GM12878 (cell line): ENCODE measurements around the gene CADM3. TPM values are rescaled to one million over a fixed set of nuclear protein-coding genes. Genes with fewer than 3 reads are reported as not detected.

ENCODE experiments used
- ATAC-seq: fragments of 200-7000 bp; cut with Tn5 transposase; 3 replicates; pipeline ENCODE4 v1.9.1; 2020; ENCODE audit warnings: mild to moderate bottlenecking, moderate library complexity
- BruUV-seq: library from RNA; stranded (reverse); fragments of 400-500 nt; replicated peaks from 2 replicates; lab custom pipeline; 2021; lab: Mats Ljungman, UMichigan
- CTCF ChIA-PET: fragments of 300-600 bp; sonication (Branson Sonifier 250); formaldehyde crosslinking; extraction: SDS; loops from one replicate; lab custom pipeline; 2021; ENCODE audit warnings: inconsistent platforms; lab: Yijun Ruan, JAX
- POLR2A ChIA-PET: fragments of 350-600 bp; formaldehyde crosslinking; extraction: SDS; loops from one replicate; lab custom pipeline; 2021; ENCODE audit warnings: inconsistent platforms; lab: Charles Lee
- RAD21 ChIA-PET: fragments of 300-600 bp; sonication (Branson Sonifier 250); formaldehyde crosslinking; loops from one replicate; lab custom pipeline; 2023; ENCODE audit warnings: antibody characterized with exemption; ENCODE audit not compliant: unreplicated experiment; lab: Charles Lee
- SMC1A ChIA-PET: fragments of 300-600 bp; sonication (Branson Sonifier 250); formaldehyde crosslinking; loops from one replicate; lab custom pipeline; 2023; ENCODE audit not compliant: unreplicated experiment, uncharacterized antibody; lab: Charles Lee
- DNase-seq: peaks from one replicate; pipeline ENCODE4 v3.0.0-alpha.2; 2011; ENCODE audit warnings: low read depth, low spot score
- FAIRE-seq: peaks from 3 replicates; lab custom pipeline; 2011; peaks lifted over from hg19 to GRCh38; lab: Jason Lieb, UNC
- H2AFZ ChIP-seq: 2 replicates; pipeline ENCODE4 v1.6.0; 2011; ENCODE audit warnings: low read depth, low read length, control low read depth; ENCODE audit not compliant: control insufficient read depth
- H3K27ac ChIP-seq: 2 replicates; pipeline ENCODE4 v1.5.1; 2011; ENCODE audit warnings: control low read depth; ENCODE audit not compliant: control insufficient read depth, insufficient read depth
- H3K27me3 ChIP-seq, 2 experiments: replicated peaks in 1 of 2; 2 replicates each; pipeline versions ENCODE4 v1.6.0 to v1.6.1; 2011; ENCODE audit warnings: low read length in 1 of 2; ENCODE audit not compliant: control insufficient read depth in 2 of 2, insufficient read depth in 2 of 2
- H3K36me3 ChIP-seq, 2 experiments: 2 replicates each; pipeline ENCODE4 v1.5.1; 2011; ENCODE audit warnings: low read length in 1 of 2; ENCODE audit not compliant: control insufficient read depth in 2 of 2, insufficient read depth in 2 of 2
- H3K4me1 ChIP-seq: 2 replicates; pipeline ENCODE4 v1.6.1; 2011; ENCODE audit warnings: mild to moderate bottlenecking, low read length, moderate library complexity, mixed read lengths; ENCODE audit not compliant: control insufficient read depth, insufficient read depth
- H3K4me2 ChIP-seq: 2 replicates; pipeline ENCODE4 v1.6.0; 2011; ENCODE audit warnings: control low read depth; ENCODE audit not compliant: control insufficient read depth, insufficient read depth
- H3K4me3 ChIP-seq: fragments of 200-600 bp; sonication (generic); 2 replicates; pipeline ENCODE4 v1.5.1; 2016
- H3K79me2 ChIP-seq: 2 replicates; pipeline ENCODE4 v1.6.0; 2011; ENCODE audit warnings: low read length; ENCODE audit not compliant: control insufficient read depth, insufficient read depth
- H3K9ac ChIP-seq: 2 replicates; pipeline ENCODE4 v1.8.0; 2011; ENCODE audit warnings: low read length, control low read depth, mixed read lengths; ENCODE audit not compliant: control insufficient read depth, insufficient read depth
- H3K9me3 ChIP-seq: replicated peaks from 3 replicates; pipeline ENCODE4 v1.5.1; 2011; ENCODE audit warnings: mild to moderate bottlenecking, low read length; ENCODE audit not compliant: control insufficient read depth, insufficient read depth
- H4K20me1 ChIP-seq: 2 replicates; pipeline ENCODE4 v1.6.0; 2011; ENCODE audit not compliant: control insufficient read depth, insufficient read depth
- ASH2L ChIP-seq: fragments of 300-600, 200-600 bp; sonication (generic); IDR thresholded peaks from 2 replicates; pipeline ENCODE4 v1.6.1; 2017; ENCODE audit warnings: low read depth, mild to moderate bottlenecking, borderline replicate concordance
- BMI1 ChIP-seq: fragments of 450-650 bp; IDR thresholded peaks from 2 replicates; pipeline ENCODE4 v1.6.1; 2016; ENCODE audit warnings: mild to moderate bottlenecking, moderate library complexity, borderline replicate concordance
- DPF2 ChIP-seq: fragments of 450-650 bp; IDR thresholded peaks from 2 replicates; pipeline ENCODE4 v1.6.1; 2017; ENCODE audit warnings: mild to moderate bottlenecking
- EP300 ChIP-seq, 2 experiments: fragments of 150-350 bp in 1 of 2; IDR thresholded peaks; 2 replicates each; pipeline ENCODE4 v1.6.1; 2011 to 2012; ENCODE audit warnings: low read depth in 2 of 2, low read length in 2 of 2, borderline replicate concordance in 1 of 2, improper control_type of control experiment in 1 of 2, inconsistent platforms in 1 of 2; ENCODE audit not compliant: control insufficient read depth in 1 of 2
- ESRRA ChIP-seq: IDR thresholded peaks from 2 replicates; pipeline ENCODE4 v1.6.1; 2012; ENCODE audit warnings: mild to moderate bottlenecking, low read length, improper control_type of control experiment
- JUNB ChIP-seq: IDR thresholded peaks from 2 replicates; pipeline ENCODE4 v1.6.1; 2016; ENCODE audit warnings: antibody characterized with exemption, mild to moderate bottlenecking
- MTA3 ChIP-seq: IDR thresholded peaks from 2 replicates; pipeline ENCODE4 v1.6.1; 2012; ENCODE audit warnings: low read length, inconsistent platforms, borderline replicate concordance
- NBN ChIP-seq: fragments of 450-650 bp; IDR thresholded peaks from 2 replicates; pipeline ENCODE4 v1.6.1; 2016
- PML ChIP-seq: IDR thresholded peaks from 2 replicates; pipeline ENCODE4 v1.6.1; 2012; ENCODE audit warnings: low read length, inconsistent platforms
- SREBF1 ChIP-seq: IDR thresholded peaks from 2 replicates; pipeline ENCODE4 v1.6.1; 2012; ENCODE audit warnings: mild to moderate bottlenecking, low read length
- ZNF207 ChIP-seq: fragments of 450-650 bp; IDR thresholded peaks from 2 replicates; pipeline ENCODE4 v1.6.1; 2014; ENCODE audit warnings: antibody characterized with exemption, mild to moderate bottlenecking, borderline replicate concordance
- ZNF687 ChIP-seq: fragments of 450-650 bp; IDR thresholded peaks from 2 replicates; pipeline ENCODE4 v1.6.1; 2017; ENCODE audit warnings: mild to moderate bottlenecking, moderate library complexity
- WGBS: methylation state at CpG from one replicate; pipeline ENCODE4 v1.1.6; 2016; ENCODE audit warnings: low lambda C conversion rate; ENCODE audit not compliant: insufficient replicate concordance, insufficient coverage; ENCODE audit errors: missing lambda C conversion rate; 5-methylcytosine and 5-hydroxymethylcytosine counted together
- in situ Hi-C: fragments of 300-500 bp; cut with MboI; formaldehyde crosslinking; loops from 9 replicates; pipeline ENCODE4 v1.14.3; 2018; ENCODE audit warnings: mixed read lengths
- intact Hi-C: fragments of 100-400 bp; cut with micrococcal nuclease; formaldehyde crosslinking; loops from one replicate; pipeline ENCODE4 v1.14.2; 2022; ENCODE audit not compliant: unreplicated experiment
- polyA plus RNA-seq, 11 experiments: library from polyadenylated mRNA; depleted of rRNA in 4 of 11; unstranded in 6 of 11; stranded (reverse) in 5 of 11; fragments of >200 nt; fragmentation: Nextera tagmentation in 4 of 11; fragmentation: Illumina TruSeq in 1 of 11; extraction: Ambion mirVana in 4 of 11; extraction: Trizol in 1 of 11; gene quantifications; 1 replicate in 1 of 11; 2 replicates in 10 of 11; pipeline versions ENCODE4 v1.2.1 to v1.2.3, GENCODE V29; 2011 to 2016; ENCODE audit warnings: inconsistent platforms in 2 of 11, missing spikeins in 2 of 11, low read depth in 1 of 11
- total RNA-seq, 4 experiments: library from RNA; depleted of rRNA in 3 of 4; stranded (reverse); fragments of >200 nt in 3 of 4; fragmentation: Illumina TruSeq in 1 of 4; extraction: Trizol in 1 of 4; gene quantifications; 2 replicates each; pipeline versions ENCODE4 v1.2.1 to v1.2.3, GENCODE V29; 2013 to 2021
- TF ChIP-seq, protein P1 (sequence below): fragments of 450-650 bp; conservative IDR thresholded peaks from 2 replicates; pipeline ENCODE4 v1.6.1; 2017; ENCODE audit warnings: mild to moderate bottlenecking, moderate library complexity

The CADM3 gene
- total and polyA plus RNA-seq, 10 of the 15 experiments (the other 5 are each of a cell fraction or from before 2014, with no cell fraction given): 0.04 to 0.37 TPM; not detected in 8

DNA sequence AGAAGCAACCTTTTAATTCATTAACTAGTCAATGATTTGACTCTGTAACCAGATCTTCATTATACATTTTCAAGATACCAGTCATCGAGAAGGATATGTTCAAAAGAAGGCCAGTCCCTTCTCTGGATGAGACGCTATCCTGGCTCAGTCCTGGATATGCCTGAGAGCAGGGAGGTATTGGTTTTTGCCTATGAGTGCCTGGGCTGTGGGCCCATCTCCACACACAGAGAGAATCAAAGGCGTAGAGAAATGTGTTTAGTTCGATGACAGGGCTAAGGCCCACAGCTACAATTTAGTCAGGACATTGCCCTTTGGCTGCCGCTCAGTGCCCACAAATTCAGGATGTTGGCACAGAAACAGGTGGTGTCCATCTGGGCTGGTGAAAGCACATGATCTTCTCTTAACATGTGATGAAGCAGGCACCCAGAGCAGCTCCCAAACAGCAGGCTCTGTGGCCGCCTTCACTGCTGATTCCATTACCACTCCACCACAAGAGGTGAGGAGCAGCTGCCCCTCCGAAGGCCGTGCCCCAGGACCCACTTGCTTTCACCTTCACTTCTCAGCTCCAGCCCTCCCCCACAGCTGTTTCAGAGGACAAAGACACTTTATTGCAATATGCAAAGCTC is 58.0 kb downstream of the CADM3 start (continued):
- no peak for TF ChIP-seq ZNF687
- no peak for TF ChIP-seq ESRRA
- TF ChIP-seq EP300 (IDR thresholded peaks at IDR 0.05; ENCODE audit: borderline replicate concordance in 1 of 2, control insufficient read depth in 1 of 2, low read depth in 2 of 2, low read length in 2 of 2): no peak
- no peak for TF ChIP-seq DPF2
- no peak for TF ChIP-seq PML

DNA sequence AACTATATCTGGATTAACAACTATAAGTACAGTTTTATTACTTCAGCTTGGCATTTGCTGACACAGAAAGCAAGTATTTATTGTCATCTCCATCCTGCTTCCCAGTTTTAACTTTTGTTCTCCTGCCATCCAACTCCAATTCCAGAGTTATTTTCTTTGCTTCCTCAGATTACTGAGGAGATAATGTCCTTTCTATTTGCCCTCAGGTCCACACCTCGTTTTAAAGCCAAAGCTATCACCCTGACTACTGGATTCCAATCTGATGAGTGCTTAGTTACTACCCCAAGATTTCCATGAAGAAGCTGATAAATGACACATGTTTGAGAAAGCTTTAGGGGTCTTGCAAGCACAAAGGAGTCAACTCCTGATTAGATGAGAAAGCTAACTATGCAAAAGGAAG is 58.5 kb downstream of the CADM3 start:
- H4K20me1 ChIP-seq: no peaks in the 10 kb centered on the region
- SMC1A ChIA-PET: interaction anchor here (2.0 kb wide), 1 partner anchor 16 kb away, joined by 12 read pairs; no protein-coding TSS in a partner anchor
- no peaks in the 10 kb centered on the region for H3K79me2 ChIP-seq
- ATAC-seq (no peak), DNase-seq (no peak), FAIRE-seq (no peak)
- no peak for TF ChIP-seq ZNF207
- TF ChIP-seq MTA3: no peak
- TF ChIP-seq ASH2L: no peak
- TF ChIP-seq JUNB: no peak
- TF ChIP-seq, protein P1, sequence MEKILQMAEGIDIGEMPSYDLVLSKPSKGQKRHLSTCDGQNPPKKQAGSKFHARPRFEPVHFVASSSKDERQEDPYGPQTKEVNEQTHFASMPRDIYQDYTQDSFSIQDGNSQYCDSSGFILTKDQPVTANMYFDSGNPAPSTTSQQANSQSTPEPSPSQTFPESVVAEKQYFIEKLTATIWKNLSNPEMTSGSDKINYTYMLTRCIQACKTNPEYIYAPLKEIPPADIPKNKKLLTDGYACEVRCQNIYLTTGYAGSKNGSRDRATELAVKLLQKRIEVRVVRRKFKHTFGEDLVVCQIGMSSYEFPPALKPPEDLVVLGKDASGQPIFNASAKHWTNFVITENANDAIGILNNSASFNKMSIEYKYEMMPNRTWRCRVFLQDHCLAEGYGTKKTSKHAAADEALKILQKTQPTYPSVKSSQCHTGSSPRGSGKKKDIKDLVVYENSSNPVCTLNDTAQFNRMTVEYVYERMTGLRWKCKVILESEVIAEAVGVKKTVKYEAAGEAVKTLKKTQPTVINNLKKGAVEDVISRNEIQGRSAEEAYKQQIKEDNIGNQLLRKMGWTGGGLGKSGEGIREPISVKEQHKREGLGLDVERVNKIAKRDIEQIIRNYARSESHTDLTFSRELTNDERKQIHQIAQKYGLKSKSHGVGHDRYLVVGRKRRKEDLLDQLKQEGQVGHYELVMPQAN: no peak
- TF ChIP-seq NBN: no peak
- TF ChIP-seq BMI1: no peak
- TF ChIP-seq SREBF1: no peak
- CTCF ChIA-PET: interaction anchor here (1.6 kb wide), 1 partner anchor 97 kb away, joined by 8 read pairs; no protein-coding TSS in a partner anchor
- no TSS peak for BruUV-seq
- H3K4me3 ChIP-seq: no peak overlapping the region
- H3K4me1 ChIP-seq: no peaks in the 10 kb centered on the region
- POLR2A ChIA-PET: no interaction called here
- H3K9ac ChIP-seq: no peak overlapping the region
- H3K9me3 ChIP-seq: no peaks in the 10 kb centered on the region
- no peak overlapping the region for H2AFZ ChIP-seq
- no peaks in the 10 kb centered on the region for H3K36me3 ChIP-seq
- in situ Hi-C loops: no loop called here
- H3K4me2 ChIP-seq: no peak overlapping the region
- RAD21 ChIA-PET: no interaction called here
- H3K27ac ChIP-seq: no peak overlapping the region
- WGBS: 0% methylated on average over 1 of the region's 1 CpG
- H3K27me3 ChIP-seq: no peaks in the 10 kb centered on the region
- intact Hi-C loops: loop anchor here (5.0 kb wide), 1 partner anchor 533 kb away; no protein-coding TSS in a partner anchor
